Erythroblast (primary cell): ENCODE results near the gene BIN2.

ENCODE experiments used
- GATA1 ChIP-seq: IDR thresholded peaks from 2 replicates; pipeline ENCODE4 v1.6.1; 2011; ENCODE audit warnings: low read depth, mild to moderate bottlenecking, control low read depth, low read length, moderate library complexity
- POLR2A ChIP-seq: IDR thresholded peaks from 2 replicates; pipeline ENCODE4 v1.6.1; 2011; ENCODE audit warnings: mild to moderate bottlenecking, low read length

DNA sequence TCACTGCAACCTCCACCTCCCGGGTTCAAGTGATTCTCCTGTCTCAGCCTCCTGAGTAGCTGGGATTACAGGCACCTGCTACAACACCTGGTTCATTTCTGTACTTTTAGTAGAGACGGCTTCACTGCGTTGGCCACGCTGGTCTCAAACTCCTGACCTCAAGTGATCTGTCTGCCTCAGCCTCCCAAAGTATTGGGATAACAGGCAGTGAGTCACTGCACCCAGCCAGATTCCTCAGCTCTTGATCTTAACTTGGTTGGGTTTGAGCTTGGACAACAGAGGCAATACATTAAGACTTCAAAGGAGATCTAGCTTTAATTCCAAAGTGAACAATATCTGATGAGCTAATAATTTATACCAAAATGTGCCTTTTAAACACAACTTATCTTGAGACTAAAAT is 79.7 kb downstream of the BIN2 start:
- TF ChIP-seq POLR2A (peak; percentile 23), GATA1 (no peak)
